Bronchial epithelial cell (primary cell): ENCODE data around the gene CLASP2. TPM values are rescaled to one million over a fixed set of nuclear protein-coding genes. Genes with fewer than 3 reads are reported as not detected.

ENCODE experiments used
- DNase-seq: peaks from one replicate; pipeline ENCODE4 v3.0.0-alpha.2; 2010; ENCODE audit warnings: low read depth
- FAIRE-seq: peaks from 2 replicates; lab custom pipeline; 2011; peaks lifted over from hg19 to GRCh38; lab: Jason Lieb, UNC
- H3K27me3 ChIP-seq: 2 replicates; pipeline ENCODE4 v1.5.1; 2011; ENCODE audit warnings: low read length; ENCODE audit not compliant: control insufficient read depth, insufficient read depth
- H3K36me3 ChIP-seq: 2 replicates; pipeline ENCODE4 v1.5.1; 2011; ENCODE audit warnings: low read length; ENCODE audit not compliant: control insufficient read depth, insufficient read depth
- H3K4me3 ChIP-seq: 2 replicates; pipeline ENCODE4 v1.5.1; 2011; ENCODE audit warnings: mild to moderate bottlenecking, low read depth, low read length, control low read depth
- total RNA-seq: library from RNA; depleted of rRNA; stranded (reverse); fragments of >200 nt; gene quantifications from 2 replicates; pipeline ENCODE4 v1.2.1, GENCODE V29; 2014
- TF ChIP-seq, protein P1 (sequence below): IDR thresholded peaks from 2 replicates; pipeline ENCODE4 v1.5.1; 2011; ENCODE audit warnings: mild to moderate bottlenecking, moderate library complexity, low read length, control low read depth, inconsistent platforms; ENCODE audit not compliant: insufficient read depth, severe bottlenecking

CLASP2 gene
- total RNA-seq, 1 donor from 2014 or later = 43.4 TPM

DNA sequence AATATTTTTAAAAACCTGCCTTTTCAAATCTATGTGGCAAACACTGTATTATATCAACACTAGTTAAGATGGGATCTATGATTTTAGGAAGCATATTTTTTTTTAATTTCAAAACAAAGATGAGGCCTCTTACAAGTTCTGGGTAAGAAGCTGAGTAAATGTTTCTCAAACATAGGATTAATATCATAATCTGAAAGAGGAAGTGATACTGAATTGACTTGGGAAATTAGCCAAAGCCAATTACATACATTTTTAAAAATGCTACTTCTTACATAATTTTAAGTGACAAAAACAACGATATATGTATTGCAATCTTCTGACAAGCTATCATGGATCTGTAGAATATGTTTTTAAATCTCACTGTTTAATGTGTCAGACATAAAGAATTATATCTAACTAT is 142.7 kb downstream of the CLASP2 start:
- TF ChIP-seq, protein P1, sequence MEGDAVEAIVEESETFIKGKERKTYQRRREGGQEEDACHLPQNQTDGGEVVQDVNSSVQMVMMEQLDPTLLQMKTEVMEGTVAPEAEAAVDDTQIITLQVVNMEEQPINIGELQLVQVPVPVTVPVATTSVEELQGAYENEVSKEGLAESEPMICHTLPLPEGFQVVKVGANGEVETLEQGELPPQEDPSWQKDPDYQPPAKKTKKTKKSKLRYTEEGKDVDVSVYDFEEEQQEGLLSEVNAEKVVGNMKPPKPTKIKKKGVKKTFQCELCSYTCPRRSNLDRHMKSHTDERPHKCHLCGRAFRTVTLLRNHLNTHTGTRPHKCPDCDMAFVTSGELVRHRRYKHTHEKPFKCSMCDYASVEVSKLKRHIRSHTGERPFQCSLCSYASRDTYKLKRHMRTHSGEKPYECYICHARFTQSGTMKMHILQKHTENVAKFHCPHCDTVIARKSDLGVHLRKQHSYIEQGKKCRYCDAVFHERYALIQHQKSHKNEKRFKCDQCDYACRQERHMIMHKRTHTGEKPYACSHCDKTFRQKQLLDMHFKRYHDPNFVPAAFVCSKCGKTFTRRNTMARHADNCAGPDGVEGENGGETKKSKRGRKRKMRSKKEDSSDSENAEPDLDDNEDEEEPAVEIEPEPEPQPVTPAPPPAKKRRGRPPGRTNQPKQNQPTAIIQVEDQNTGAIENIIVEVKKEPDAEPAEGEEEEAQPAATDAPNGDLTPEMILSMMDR = no peak
- no peak overlapping the region for H3K4me3 ChIP-seq
- H3K36me3 ChIP-seq = peaks cover 3% of the 10 kb centered on the region
- H3K27me3 ChIP-seq = no peaks in the 10 kb centered on the region
- DNase-seq (no peak), FAIRE-seq (no peak)

DNA sequence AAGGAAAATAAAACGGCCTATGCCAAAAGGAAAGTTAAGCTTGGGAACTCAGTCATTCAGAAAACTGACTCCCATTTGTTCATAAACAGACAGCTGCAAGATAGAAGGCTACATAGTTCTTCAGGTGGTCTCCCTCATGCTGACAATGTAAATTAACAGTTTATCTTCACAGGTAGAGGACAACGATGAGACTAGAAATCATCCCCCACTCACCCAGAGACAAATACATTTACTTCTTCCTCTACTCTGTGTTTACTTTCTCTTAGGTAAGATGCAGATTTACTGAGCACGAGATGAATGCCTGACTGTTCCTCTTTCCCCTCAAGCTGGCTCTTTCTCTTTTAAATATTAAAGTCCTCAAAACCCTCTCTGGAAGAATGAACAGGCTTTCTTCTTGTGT is 160.2 kb downstream of the CLASP2 start:
- FAIRE-seq = no peak
- Histone ChIP-seq H3K36me3 (no peaks in the 10 kb centered on the region), H3K27me3 (no peaks in the 10 kb centered on the region), H3K4me3 (no peak overlapping the region)
- TF ChIP-seq, protein P1 = no peak
- DNase-seq = no peak

DNA sequence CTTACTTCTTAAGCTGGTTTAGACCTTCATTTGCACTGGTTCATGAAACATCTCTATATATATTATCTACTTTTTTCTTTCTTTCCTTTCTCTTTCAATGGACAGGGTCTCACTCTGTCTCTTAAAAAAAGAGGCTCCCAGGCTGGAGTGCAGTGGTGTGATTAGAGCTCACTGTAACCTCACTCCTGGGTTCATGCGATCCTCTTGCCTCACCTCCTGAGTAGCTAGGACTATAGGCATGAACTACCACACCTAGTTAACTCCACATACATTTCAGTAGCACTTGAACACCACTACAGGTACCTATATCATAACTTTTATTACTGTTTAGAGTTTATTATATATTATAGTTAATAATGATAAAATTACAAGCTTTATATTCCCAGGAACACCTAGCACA is 160.8 kb downstream of the CLASP2 start:
- TF ChIP-seq, protein P1 = no peak
- DNase-seq (no peak), FAIRE-seq (no peak)
- Histone ChIP-seq H3K27me3 (no peaks in the 10 kb centered on the region), H3K4me3 (no peak overlapping the region), H3K36me3 (no peaks in the 10 kb centered on the region)

DNA sequence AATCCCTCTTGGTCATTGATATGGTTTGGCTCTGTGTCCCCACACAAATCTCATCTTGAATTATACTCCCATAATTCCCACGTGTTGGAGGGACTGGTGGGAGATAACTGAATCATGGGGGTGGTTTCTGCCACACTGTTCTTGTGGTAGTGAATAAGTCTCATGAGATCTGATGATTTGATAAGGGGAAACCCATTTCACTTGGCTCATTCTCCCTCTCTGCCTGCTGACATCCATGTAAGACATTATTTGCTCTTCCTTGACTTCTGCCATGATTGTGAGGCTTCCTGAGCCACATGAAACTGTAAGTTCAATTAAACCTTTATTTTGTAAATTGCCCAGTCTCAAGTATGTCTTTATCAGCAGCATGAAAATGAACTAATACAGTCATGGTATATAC is 171.0 kb downstream of the CLASP2 start:
- FAIRE-seq (no peak), DNase-seq (no peak)
- H3K36me3 ChIP-seq = no peaks in the 10 kb centered on the region

DNA sequence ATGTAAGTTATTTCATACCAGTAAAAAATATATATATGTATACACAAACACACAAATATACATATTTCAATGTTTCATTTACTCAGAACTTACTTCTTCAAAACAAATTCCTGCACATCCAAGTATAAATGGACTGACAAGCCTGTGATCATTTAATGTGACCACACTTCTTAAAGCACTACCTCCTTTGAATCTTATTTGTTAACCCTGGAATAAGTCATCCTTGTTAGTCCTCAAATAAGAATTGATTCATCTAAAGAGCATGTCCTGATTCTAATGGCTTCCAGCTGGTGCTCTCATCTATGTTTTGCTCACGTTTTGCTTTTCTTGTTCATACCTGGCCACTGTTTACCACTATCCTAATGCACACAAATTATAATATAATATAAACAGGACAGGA is 173.9 kb downstream of the CLASP2 start:
- Histone ChIP-seq H3K27me3 (no peaks in the 10 kb centered on the region), H3K36me3 (no peaks in the 10 kb centered on the region), H3K4me3 (no peak overlapping the region)
- FAIRE-seq = no peak
- TF ChIP-seq, protein P1 = no peak
- DNase-seq = no peak

More for the DNA sequence above, 171.0 kb downstream of the CLASP2 start:
- TF ChIP-seq, protein P1 = no peak
- no peak overlapping the region for H3K4me3 ChIP-seq
- no peaks in the 10 kb centered on the region for H3K27me3 ChIP-seq

DNA sequence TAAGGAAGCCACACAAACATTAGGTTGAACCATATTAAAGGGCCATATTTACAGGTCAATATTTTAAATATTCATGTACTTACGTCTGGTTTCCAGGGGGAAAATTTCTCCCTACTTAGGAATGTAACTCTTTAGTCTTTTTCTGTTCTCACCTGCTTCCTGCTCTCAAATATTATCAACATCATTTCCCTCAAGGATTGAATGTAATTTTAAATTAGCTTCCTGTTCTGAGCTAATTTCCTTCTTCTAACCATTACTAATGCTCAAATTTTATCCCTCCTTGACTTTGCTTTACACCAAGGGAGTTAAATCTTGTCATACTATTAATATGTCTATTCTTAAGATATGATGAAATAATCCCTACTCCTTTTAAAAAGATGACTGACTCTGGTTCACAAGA is 174.5 kb downstream of the CLASP2 start:
- TF ChIP-seq, protein P1 = no peak
- Histone ChIP-seq H3K27me3 (no peaks in the 10 kb centered on the region), H3K36me3 (no peaks in the 10 kb centered on the region), H3K4me3 (no peak overlapping the region)
- no peak for DNase-seq
- FAIRE-seq = no peak
